OCI-LY3 (cell line): ENCODE data around the gene BRD1.

Source experiments
- H2AFZ ChIP-seq: fragments of 200-600, 300-600 bp; shearing (Covaris generic); 2 replicates; pipeline ENCODE4 v1.6.0; 2014; ENCODE audit warnings: antibody characterized with exemption, low read depth, low read length
- H3K27ac ChIP-seq: fragments of 200-600, 300-600 bp; sonication (generic); 2 replicates; pipeline ENCODE4 v1.5.1; 2014; ENCODE audit warnings: mild to moderate bottlenecking, low read length, moderate library complexity, mixed read lengths
- H3K27me3 ChIP-seq: fragments of 200-600, 300-600 bp; sonication (generic); 2 replicates; pipeline ENCODE4 v1.6.1; 2014; ENCODE audit warnings: low read depth, low read length, mixed read lengths
- H3K36me3 ChIP-seq: fragments of 200-600, 300-600 bp; sonication (generic); replicated peaks from 2 replicates; pipeline ENCODE3; 2014; ENCODE audit warnings: low read depth, low read length, mixed read lengths
- H3K4me1 ChIP-seq: fragments of 300-600, 200-600 bp; sonication (generic); 2 replicates; pipeline ENCODE4 v1.6.1; 2014; ENCODE audit warnings: low read length, mixed read lengths
- H3K4me2 ChIP-seq: fragments of 200-600, 300-600 bp; sonication (generic); 2 replicates; pipeline ENCODE4 v1.6.1; 2014; ENCODE audit warnings: low read length, mixed read lengths
- H3K4me3 ChIP-seq: fragments of 300-600, 200-600 bp; sonication (generic); 2 replicates; pipeline ENCODE4 v1.5.1; 2014; ENCODE audit warnings: antibody characterized with exemption, mild to moderate bottlenecking, low read length, moderate library complexity
- H3K79me2 ChIP-seq: fragments of 300-600, 200-600 bp; shearing (Covaris generic); 2 replicates; pipeline ENCODE4 v1.6.1; 2014; ENCODE audit warnings: mild to moderate bottlenecking, low read length, mixed read lengths
- H3K9ac ChIP-seq: fragments of 300-600, 200-600 bp; shearing (Covaris generic); 2 replicates; pipeline ENCODE4 v1.6.0; 2014; ENCODE audit warnings: mild to moderate bottlenecking, low read length, moderate library complexity
- H3K9me3 ChIP-seq: fragments of 200-600, 300-600 bp; shearing (Covaris generic); 2 replicates; pipeline ENCODE4 v1.6.1; 2014; ENCODE audit warnings: low read length, mixed read lengths; ENCODE audit not compliant: insufficient read depth
- H4K20me1 ChIP-seq: fragments of 200-600, 300-600 bp; sonication (generic); 2 replicates; pipeline ENCODE4 v1.6.1; 2016; ENCODE audit warnings: low read length, mixed read lengths; ENCODE audit not compliant: insufficient read depth
- EZH2phosphoT487 ChIP-seq: fragments of 200-600 bp; shearing (Covaris generic); IDR thresholded peaks from 2 replicates; pipeline ENCODE4 v1.6.1; 2018; ENCODE audit warnings: antibody characterized with exemption, mixed run types, low read depth
- TF ChIP-seq, protein P1 (sequence below): fragments of 200-600, 300-600 bp; sonication (generic); IDR thresholded peaks from 2 replicates; pipeline ENCODE4 v1.5.1; 2014; ENCODE audit warnings: antibody characterized with exemption, low read length, low read depth

BRD1 gene

DNA sequence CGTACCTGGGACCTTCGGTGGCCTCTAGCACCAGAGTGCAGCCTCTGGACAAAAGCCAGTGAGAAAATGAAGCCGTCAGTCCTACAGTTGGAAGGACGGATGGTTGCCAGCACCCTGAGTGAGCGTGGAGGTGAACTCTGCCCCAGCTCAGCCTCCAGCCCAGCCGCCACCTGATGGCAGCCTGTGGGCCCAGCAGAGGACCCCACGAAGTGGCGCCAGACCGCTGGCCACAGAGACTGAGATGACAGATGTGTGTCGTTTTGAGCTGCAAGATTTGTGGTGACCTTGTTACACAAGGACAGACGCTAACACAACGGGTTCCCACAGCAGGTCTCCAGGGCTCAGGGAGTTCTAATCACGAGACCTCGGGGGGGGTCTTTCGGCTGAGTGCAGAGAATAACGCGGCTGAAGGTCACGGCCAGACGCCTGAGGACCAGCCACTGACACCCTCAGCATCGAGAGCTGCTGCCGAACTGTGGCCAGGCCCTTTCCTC, 75.0 kb downstream of the BRD1 start:
- Histone ChIP-seq H2AFZ (no peak overlapping the region), H3K9me3 (no peaks in the 10 kb centered on the region), H3K4me3 (no peak overlapping the region), H3K4me2 (no peak overlapping the region), H3K27me3 (no peaks in the 10 kb centered on the region), H3K27ac (no peak overlapping the region), H3K9ac (no peak overlapping the region), H4K20me1 (no peaks in the 10 kb centered on the region), H3K4me1 (no peaks in the 10 kb centered on the region), H3K36me3 (no peaks in the 10 kb centered on the region), H3K79me2 (no peaks in the 10 kb centered on the region)
- TF ChIP-seq, protein P1, sequence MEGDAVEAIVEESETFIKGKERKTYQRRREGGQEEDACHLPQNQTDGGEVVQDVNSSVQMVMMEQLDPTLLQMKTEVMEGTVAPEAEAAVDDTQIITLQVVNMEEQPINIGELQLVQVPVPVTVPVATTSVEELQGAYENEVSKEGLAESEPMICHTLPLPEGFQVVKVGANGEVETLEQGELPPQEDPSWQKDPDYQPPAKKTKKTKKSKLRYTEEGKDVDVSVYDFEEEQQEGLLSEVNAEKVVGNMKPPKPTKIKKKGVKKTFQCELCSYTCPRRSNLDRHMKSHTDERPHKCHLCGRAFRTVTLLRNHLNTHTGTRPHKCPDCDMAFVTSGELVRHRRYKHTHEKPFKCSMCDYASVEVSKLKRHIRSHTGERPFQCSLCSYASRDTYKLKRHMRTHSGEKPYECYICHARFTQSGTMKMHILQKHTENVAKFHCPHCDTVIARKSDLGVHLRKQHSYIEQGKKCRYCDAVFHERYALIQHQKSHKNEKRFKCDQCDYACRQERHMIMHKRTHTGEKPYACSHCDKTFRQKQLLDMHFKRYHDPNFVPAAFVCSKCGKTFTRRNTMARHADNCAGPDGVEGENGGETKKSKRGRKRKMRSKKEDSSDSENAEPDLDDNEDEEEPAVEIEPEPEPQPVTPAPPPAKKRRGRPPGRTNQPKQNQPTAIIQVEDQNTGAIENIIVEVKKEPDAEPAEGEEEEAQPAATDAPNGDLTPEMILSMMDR, result no peak
- no peak for TF ChIP-seq EZH2phosphoT487

DNA sequence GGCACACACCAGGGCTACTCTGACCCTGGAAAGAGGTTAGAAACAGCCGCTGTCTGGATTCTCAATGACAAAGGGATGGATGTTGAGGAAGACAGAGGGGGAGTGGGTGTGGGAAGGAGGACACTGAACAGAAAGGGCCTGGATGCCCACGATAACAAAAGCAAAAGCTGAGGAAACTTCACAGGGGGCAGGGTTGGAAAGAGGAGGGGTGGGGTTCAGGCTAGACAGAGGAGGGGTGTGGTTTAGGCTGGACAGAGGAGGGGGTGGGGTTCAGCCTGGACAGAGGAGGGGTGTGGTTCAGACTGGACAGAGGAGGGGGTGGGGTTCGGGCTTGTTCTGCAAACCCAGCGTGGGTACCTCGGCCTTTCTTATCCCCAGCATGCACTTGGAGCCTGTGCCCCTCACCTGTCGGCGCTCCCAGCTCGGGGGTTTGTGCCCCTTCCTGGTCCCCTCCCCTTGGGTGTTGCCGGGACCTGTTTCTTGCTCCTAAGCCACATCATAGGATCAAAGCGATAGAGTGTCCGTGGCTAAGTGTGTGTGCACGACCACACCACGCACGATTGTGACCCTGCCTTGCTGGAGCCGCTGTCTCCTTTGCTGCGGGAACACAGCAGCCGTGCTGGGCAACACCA, 75.6 kb downstream of the BRD1 start:
- no peaks in the 10 kb centered on the region for H3K9me3 ChIP-seq
- no peaks in the 10 kb centered on the region for H4K20me1 ChIP-seq
- no peak overlapping the region for H3K4me2 ChIP-seq
- H3K4me3 ChIP-seq, result no peak overlapping the region
- H3K79me2 ChIP-seq, result no peaks in the 10 kb centered on the region
- H3K4me1 ChIP-seq, result no peaks in the 10 kb centered on the region
- TF ChIP-seq EZH2phosphoT487, result no peak
- TF ChIP-seq, protein P1, result no peak
- no peak overlapping the region for H3K27ac ChIP-seq
- no peaks in the 10 kb centered on the region for H3K27me3 ChIP-seq
- H2AFZ ChIP-seq, result no peak overlapping the region
- H3K36me3 ChIP-seq, result no peaks in the 10 kb centered on the region
- no peak overlapping the region for H3K9ac ChIP-seq

DNA sequence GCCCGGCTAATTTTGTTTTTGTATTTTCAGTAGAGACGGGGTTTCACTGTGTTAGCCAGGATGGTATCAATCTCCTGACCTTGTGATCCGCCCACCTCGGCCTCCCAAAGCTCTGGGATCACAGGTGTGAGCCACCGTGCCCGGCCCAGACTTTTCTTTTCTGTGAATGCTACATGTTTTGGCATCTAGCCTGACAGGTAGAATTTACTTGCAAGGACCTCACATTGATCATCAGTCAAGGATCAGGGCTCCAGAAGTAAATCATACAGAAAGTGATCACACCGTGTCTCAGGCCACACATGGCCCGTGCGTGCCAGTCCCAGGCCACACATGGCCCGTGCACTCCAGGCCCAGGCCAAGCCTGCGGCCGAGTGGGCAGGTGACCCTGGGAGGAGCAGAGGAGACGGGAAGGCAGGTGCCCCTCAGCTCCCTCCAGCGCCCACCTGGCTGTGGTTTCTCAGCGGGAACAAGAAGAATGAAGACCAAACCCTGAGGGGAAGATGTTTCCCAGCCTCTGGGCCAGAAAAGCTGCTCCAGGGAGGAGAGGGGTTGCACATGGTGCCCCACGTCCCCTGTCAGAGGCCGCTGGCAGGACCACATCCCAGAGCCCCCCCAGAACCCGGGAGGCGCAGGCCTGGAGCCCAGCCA, 76.2 kb downstream of the BRD1 start:
- no peak overlapping the region for H3K4me3 ChIP-seq
- no peaks in the 10 kb centered on the region for H3K36me3 ChIP-seq
- H3K27ac ChIP-seq, result no peak overlapping the region
- H3K4me2 ChIP-seq, result no peak overlapping the region
- no peak for TF ChIP-seq EZH2phosphoT487
- TF ChIP-seq, protein P1, result no peak
- H2AFZ ChIP-seq, result no peak overlapping the region
- H3K4me1 ChIP-seq, result no peaks in the 10 kb centered on the region
- H3K27me3 ChIP-seq, result no peaks in the 10 kb centered on the region
- no peaks in the 10 kb centered on the region for H3K9me3 ChIP-seq
- H4K20me1 ChIP-seq, result no peaks in the 10 kb centered on the region
- H3K79me2 ChIP-seq, result no peaks in the 10 kb centered on the region
- H3K9ac ChIP-seq, result no peak overlapping the region

DNA sequence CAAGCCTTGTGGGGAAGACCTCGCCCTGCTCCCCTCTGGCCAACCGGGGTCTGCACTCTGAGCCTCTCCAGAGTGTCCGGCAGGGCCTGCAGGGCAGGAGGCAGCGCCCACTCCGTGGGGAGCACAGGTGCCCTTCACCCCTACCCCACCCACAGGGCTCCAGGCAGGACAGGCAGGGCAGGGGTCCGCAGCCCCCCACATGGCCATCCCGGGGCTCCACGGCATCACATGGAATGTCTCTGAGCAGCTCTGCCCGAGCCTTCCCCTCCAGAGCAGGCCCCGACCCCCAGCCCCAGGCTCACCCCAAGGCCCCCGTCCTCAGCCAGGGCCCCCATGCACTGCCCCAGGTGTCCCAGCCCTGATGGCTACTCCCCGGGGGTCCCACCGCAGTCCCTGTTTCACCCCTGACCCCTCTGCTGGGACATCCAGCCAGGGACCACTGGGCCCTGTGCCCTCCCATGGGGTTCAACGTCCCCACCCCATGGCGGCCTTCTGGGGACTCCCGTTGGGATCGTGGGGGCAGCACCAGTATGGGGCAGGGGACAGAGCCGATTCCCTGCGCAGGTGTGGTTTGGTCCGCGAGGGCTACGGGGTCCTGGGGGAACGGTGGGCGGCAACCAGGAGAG, 77.7 kb downstream of the BRD1 start:
- TF ChIP-seq, protein P1, result no peak
- TF ChIP-seq EZH2phosphoT487, result no peak
- no peaks in the 10 kb centered on the region for H3K27me3 ChIP-seq
- no peak overlapping the region for H3K4me2 ChIP-seq
- H3K36me3 ChIP-seq, result no peaks in the 10 kb centered on the region
- H3K9ac ChIP-seq, result no peak overlapping the region
- H3K9me3 ChIP-seq, result 0 out of 2 replicates have a peak, but pooled peaks cover under 1% of the 10 kb centered on the region
- no peak overlapping the region for H2AFZ ChIP-seq
- H3K27ac ChIP-seq, result no peak overlapping the region
- H4K20me1 ChIP-seq, result no peaks in the 10 kb centered on the region
- no peak overlapping the region for H3K4me3 ChIP-seq
- H3K4me1 ChIP-seq, result no peaks in the 10 kb centered on the region
- H3K79me2 ChIP-seq, result no peaks in the 10 kb centered on the region
